ENCODE results near the gene MORN2. TPM values are rescaled to one million over a fixed set of nuclear protein-coding genes. Genes with fewer than 3 reads are reported as not detected.

Gene MORN2
- total and polyA plus RNA-seq, 4 donors = 6.7 to 22.2 (median 14.4) TPM

DNA sequence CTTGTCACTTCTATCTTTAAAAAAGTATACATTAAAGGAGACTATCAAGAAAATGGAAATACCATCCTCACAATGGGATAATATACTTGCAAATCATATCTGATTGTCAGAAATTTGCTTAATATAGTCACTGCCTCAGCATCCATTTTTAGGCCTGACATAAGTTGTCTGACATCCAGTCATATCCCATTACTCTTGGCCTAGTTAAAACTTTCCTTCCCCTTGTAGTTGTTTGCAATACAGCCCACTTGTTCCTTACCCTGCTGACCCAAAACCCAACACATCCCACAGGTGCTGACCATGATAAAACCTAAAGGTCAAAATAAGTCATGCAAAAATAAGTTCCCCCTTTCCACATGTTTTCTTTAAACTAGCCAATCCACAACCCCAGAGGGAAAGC lies 10.3 kb downstream of the MORN2 start:
- intact Hi-C loops (cut with DNase I) = no loop called here
- H3K27me3 ChIP-seq (ENCODE audit: control insufficient read depth in 1 of 2, insufficient read depth in 2 of 2, low read length in 1 of 2) = no peaks in the 10 kb centered on the region
- H3K4me1 ChIP-seq (ENCODE audit: control insufficient read depth in 1 of 2, insufficient read depth in 2 of 2, low read length in 2 of 2) = no peaks in the 10 kb centered on the region
- H3K36me3 ChIP-seq (ENCODE audit: control insufficient read depth in 1 of 2, insufficient read depth in 2 of 2, low read length in 1 of 2) = no peaks in the 10 kb centered on the region
- no peak overlapping the region for H3K27ac ChIP-seq (ENCODE audit: low read depth in 1 of 2, low read length in 2 of 2)
- DNase-seq = no peak
- H3K9me3 ChIP-seq (ENCODE audit: control insufficient read depth, low read length) = peaks cover 1% of the 10 kb centered on the region
- no peak for ATAC-seq (ENCODE audit: low FRiP score)
- no peak overlapping the region for H3K4me3 ChIP-seq (ENCODE audit: low read length in 2 of 2)

DNA sequence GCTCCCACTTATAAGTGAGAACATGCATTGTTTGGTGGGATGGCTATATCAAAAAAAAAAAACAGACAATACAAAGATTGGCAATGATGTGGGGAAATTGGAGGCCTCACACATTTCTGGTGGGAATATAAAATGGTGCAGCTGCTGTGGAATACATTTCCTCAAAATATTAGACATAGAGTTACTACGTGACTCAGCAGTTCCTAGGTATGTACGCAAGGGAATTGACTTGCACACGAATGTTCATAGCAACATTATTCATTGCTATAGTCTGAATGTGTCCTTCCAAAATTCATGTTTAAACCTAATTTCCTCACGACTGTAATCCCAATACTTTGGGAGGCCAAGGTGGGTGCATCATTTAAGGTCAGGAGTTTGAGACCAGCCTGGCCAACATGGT lies 11.6 kb downstream of the MORN2 start:
- 91% methylated on average over 4 of the region's 4 CpGs for WGBS, 2 donors
- intact Hi-C loops (cut with DNase I) = no loop called here

DNA sequence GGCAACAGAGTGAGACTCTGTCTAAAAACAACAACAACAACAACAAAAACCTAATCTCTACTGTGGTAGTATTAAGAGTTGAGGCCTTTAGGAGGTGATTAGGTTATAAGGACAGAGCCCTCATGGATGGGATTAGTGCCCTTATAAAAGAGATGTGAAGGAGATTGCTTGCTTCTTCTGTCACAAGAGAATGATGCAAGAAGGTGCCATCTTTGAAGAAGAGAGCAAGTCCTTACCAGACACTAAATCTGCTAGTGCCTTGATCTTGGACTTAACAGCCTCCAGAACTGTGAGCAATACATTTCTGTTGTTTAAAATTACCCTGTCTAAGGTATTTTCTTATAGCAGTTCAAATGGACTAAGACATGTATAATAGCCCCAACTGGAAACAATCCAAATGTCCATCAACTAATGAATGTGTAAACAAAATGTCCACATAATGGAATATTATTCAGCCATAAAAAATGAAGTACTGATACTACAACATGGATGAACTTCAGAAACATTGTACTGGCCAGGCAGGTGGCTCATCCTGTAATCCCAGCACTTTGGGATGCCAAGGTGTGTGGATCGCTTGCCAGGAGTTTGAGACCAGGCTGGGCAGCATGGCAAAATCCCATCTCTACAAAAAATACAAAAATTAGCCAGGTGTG lies 12.3 kb downstream of the MORN2 start:
- no peak overlapping the region for H3K4me3 ChIP-seq (ENCODE audit: low read length in 2 of 2)
- no peaks in the 10 kb centered on the region for H3K4me1 ChIP-seq (ENCODE audit: control insufficient read depth in 1 of 2, insufficient read depth in 2 of 2, low read length in 2 of 2)
- no peaks in the 10 kb centered on the region for H3K36me3 ChIP-seq (ENCODE audit: control insufficient read depth in 1 of 2, insufficient read depth in 2 of 2, low read length in 1 of 2)
- H3K9me3 ChIP-seq (ENCODE audit: control insufficient read depth, low read length) = peaks cover 1% of the 10 kb centered on the region
- intact Hi-C loops (cut with DNase I) = no loop called here
- 99 to 100% methylated on average over 1 of the region's 1 CpG for whole genome bisulfite sequencing, 2 donors
- ATAC-seq (ENCODE audit: low FRiP score) = no peak
- no peak overlapping the region for H3K27ac ChIP-seq (ENCODE audit: low read depth in 1 of 2, low read length in 2 of 2)
- H3K27me3 ChIP-seq (ENCODE audit: control insufficient read depth in 1 of 2, insufficient read depth in 2 of 2, low read length in 1 of 2) = no peaks in the 10 kb centered on the region
- DNase-seq = no peak

More for the DNA sequence above, 11.6 kb downstream of the MORN2 start:
- DNase-seq (no peak), ATAC-seq (ENCODE audit: low FRiP score) (no peak)
- no peak overlapping the region for H3K4me3 ChIP-seq (ENCODE audit: low read length in 2 of 2)
- H3K4me1 ChIP-seq (ENCODE audit: control insufficient read depth in 1 of 2, insufficient read depth in 2 of 2, low read length in 2 of 2) = no peaks in the 10 kb centered on the region
- no peaks in the 10 kb centered on the region for H3K27me3 ChIP-seq (ENCODE audit: control insufficient read depth in 1 of 2, insufficient read depth in 2 of 2, low read length in 1 of 2)
- peaks cover 1% of the 10 kb centered on the region for H3K9me3 ChIP-seq (ENCODE audit: control insufficient read depth, low read length)
- no peaks in the 10 kb centered on the region for H3K36me3 ChIP-seq (ENCODE audit: control insufficient read depth in 1 of 2, insufficient read depth in 2 of 2, low read length in 1 of 2)
- H3K27ac ChIP-seq (ENCODE audit: low read depth in 1 of 2, low read length in 2 of 2) = no peak overlapping the region

DNA sequence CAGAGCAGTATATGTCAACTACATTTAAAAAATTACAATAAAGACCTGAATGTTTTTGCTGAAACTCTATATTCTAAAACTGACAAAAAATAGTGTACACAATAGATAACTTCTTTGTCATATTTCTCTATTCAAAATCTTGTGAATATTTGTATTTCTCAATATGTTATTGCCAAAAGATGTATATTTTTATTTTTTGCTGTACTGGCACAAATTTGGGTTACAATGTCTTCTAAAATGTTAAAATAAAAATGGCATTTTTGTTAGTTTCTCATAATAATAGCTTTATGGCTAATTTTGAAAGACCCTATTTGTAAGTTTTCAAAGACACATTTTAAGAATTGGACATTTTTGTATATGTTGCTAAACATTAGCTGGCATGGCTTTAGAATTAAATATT lies 13.3 kb downstream of the MORN2 start:
- ATAC-seq (ENCODE audit: low FRiP score) (no peak), DNase-seq (no peak)
- Histone ChIP-seq H3K27me3 (ENCODE audit: control insufficient read depth in 1 of 2, insufficient read depth in 2 of 2, low read length in 1 of 2) (no peaks in the 10 kb centered on the region), H3K36me3 (ENCODE audit: control insufficient read depth in 1 of 2, insufficient read depth in 2 of 2, low read length in 1 of 2) (no peaks in the 10 kb centered on the region), H3K4me3 (ENCODE audit: low read length in 2 of 2) (no peak overlapping the region), H3K27ac (ENCODE audit: low read depth in 1 of 2, low read length in 2 of 2) (no peak overlapping the region), H3K4me1 (ENCODE audit: control insufficient read depth in 1 of 2, insufficient read depth in 2 of 2, low read length in 2 of 2) (no peaks in the 10 kb centered on the region), H3K9me3 (ENCODE audit: control insufficient read depth, low read length) (peaks cover 1% of the 10 kb centered on the region)
- intact Hi-C loops (cut with DNase I) = no loop called here

DNA sequence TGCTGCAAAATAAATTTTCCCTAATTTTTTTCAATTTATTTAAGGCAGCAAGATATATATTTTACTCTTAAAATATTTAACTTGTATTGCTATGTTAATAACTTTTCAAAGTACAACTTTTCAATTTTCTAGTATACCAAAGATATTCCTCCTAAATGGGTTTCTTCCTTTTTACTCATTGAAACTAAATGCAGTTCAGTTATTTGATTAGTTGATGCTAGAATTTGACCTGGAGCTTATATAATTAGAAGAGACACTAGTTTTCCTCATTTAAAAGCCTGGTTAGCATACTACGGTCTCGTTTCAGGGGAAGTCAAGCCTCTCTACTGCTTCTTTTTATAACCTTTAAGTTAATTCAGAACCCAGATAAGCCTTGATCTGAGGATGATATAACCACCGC lies 13.8 kb downstream of the MORN2 start, which contains the start of gene ARHGEF33:
Gene ARHGEF33 (plus strand): TSS at position 301 of the 400 bp plus-strand sequence. CDS start 29,573 bp downstream, outside the sequence.
- WGBS, 2 donors = 77 to 78% methylated on average over 3 of the region's 3 CpGs
- Histone ChIP-seq H3K4me3 (ENCODE audit: low read length in 2 of 2) (no peak within 1 kb of the TSS), H3K27me3 (ENCODE audit: control insufficient read depth in 1 of 2, insufficient read depth in 2 of 2, low read length in 1 of 2) (no peaks in the 10 kb centered on the region), H3K36me3 (ENCODE audit: control insufficient read depth in 1 of 2, insufficient read depth in 2 of 2, low read length in 1 of 2) (no peaks in the 10 kb centered on the region), H3K4me1 (ENCODE audit: control insufficient read depth in 1 of 2, insufficient read depth in 2 of 2, low read length in 2 of 2) (no peaks in the 10 kb centered on the region), H3K9me3 (ENCODE audit: control insufficient read depth, low read length) (peaks cover 1% of the 10 kb centered on the region), H3K27ac (ENCODE audit: low read depth in 1 of 2, low read length in 2 of 2) (no peak within 1 kb of the TSS)
- intact Hi-C loops (cut with DNase I) = no loop called here
- ATAC-seq (ENCODE audit: low FRiP score) (no peak), DNase-seq (no peak)

DNA sequence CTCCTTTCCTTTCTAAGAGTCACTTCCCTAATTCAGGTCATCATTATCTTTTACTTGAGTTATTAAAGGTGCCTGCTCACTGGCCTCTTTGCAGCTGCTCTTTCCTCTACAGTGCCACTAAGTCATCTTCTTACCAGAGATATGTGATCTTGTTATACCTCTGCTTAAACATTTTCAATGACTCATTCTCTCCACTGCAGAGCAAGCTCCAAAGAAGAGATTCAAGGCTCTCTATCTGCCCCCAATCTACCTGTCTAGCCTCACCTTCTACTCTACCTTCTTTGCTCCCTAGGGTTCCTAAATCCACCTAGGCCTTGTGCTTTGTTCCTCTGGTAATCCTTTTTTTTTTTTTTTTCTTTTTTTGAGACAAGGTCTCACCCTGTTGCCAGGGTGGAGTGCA lies 17.0 kb downstream of the MORN2 start:
- intact Hi-C loops (cut with DNase I) = no loop called here
- ATAC-seq (ENCODE audit: low FRiP score) = no peak
- Histone ChIP-seq H3K27me3 (ENCODE audit: control insufficient read depth in 1 of 2, insufficient read depth in 2 of 2, low read length in 1 of 2) (no peaks in the 10 kb centered on the region), H3K4me3 (ENCODE audit: low read length in 2 of 2) (no peak overlapping the region), H3K36me3 (ENCODE audit: control insufficient read depth in 1 of 2, insufficient read depth in 2 of 2, low read length in 1 of 2) (no peaks in the 10 kb centered on the region), H3K4me1 (ENCODE audit: control insufficient read depth in 1 of 2, insufficient read depth in 2 of 2, low read length in 2 of 2) (no peaks in the 10 kb centered on the region), H3K9me3 (ENCODE audit: control insufficient read depth, low read length) (peaks cover under 1% of the 10 kb centered on the region), H3K27ac (ENCODE audit: low read depth in 1 of 2, low read length in 2 of 2) (no peak overlapping the region)
- no peak for DNase-seq

DNA sequence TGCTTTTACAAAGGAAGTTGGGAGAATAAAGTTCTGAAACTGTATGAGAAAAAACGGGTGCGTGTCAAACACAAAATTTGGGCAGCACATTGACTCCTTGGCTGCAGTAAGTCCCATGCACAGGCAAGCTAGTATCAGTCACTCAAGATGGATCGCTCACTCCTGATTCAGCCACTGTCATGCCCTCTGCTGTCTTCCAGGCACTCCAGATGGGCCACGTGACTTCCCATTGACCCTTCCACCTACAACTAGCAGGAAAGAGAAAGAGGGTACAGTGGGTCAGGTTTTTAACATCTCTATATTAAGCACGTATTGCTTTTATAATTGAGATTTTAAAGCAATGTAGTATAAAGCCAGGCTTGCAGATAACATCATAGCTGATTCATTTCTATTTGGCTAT lies 22.5 kb downstream of the MORN2 start:
- 76 to 79% methylated on average over 5 of the region's 5 CpGs for WGBS, 2 donors
- DNase-seq (no peak), ATAC-seq (ENCODE audit: low FRiP score) (no peak)
- intact Hi-C loops (cut with DNase I) = no loop called here
- H3K9me3 ChIP-seq (ENCODE audit: control insufficient read depth, low read length) = no peaks in the 10 kb centered on the region
- H3K4me1 ChIP-seq (ENCODE audit: control insufficient read depth in 1 of 2, insufficient read depth in 2 of 2, low read length in 2 of 2) = no peaks in the 10 kb centered on the region
- no peak overlapping the region for H3K27ac ChIP-seq (ENCODE audit: low read depth in 1 of 2, low read length in 2 of 2)
- no peaks in the 10 kb centered on the region for H3K27me3 ChIP-seq (ENCODE audit: control insufficient read depth in 1 of 2, insufficient read depth in 2 of 2, low read length in 1 of 2)
- no peak overlapping the region for H3K4me3 ChIP-seq (ENCODE audit: low read length in 2 of 2)
- no peaks in the 10 kb centered on the region for H3K36me3 ChIP-seq (ENCODE audit: control insufficient read depth in 1 of 2, insufficient read depth in 2 of 2, low read length in 1 of 2)

DNA sequence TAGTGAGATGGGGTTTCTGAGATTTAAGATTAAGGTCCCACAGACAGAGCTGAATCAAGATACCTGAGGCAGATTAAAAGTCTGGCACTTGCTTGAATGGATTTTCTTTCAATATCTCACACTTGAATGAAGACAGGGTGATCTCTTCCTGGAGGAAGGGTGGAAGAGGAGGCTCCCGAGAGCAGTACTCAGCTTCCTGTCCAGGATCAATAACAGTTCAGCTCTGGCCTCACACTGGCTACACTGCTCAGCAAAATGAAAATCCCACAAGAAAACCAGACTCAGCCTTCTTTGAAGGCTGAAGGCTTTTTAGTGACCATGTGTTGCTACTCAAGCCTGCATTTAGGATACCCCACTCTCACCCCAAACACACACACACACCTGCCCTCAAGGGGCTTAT lies 24.9 kb downstream of the MORN2 start:
- no peaks in the 10 kb centered on the region for H3K9me3 ChIP-seq (ENCODE audit: control insufficient read depth, low read length)
- H3K36me3 ChIP-seq (ENCODE audit: control insufficient read depth in 1 of 2, insufficient read depth in 2 of 2, low read length in 1 of 2) = no peaks in the 10 kb centered on the region
- no peaks in the 10 kb centered on the region for H3K4me1 ChIP-seq (ENCODE audit: control insufficient read depth in 1 of 2, insufficient read depth in 2 of 2, low read length in 2 of 2)
- no peak overlapping the region for H3K27ac ChIP-seq (ENCODE audit: low read depth in 1 of 2, low read length in 2 of 2)
- H3K4me3 ChIP-seq (ENCODE audit: low read length in 2 of 2) = no peak overlapping the region
- ATAC-seq (ENCODE audit: low FRiP score) = no peak
- 67 to 78% methylated on average over 1 of the region's 1 CpG for WGBS, 2 donors
- H3K27me3 ChIP-seq (ENCODE audit: control insufficient read depth in 1 of 2, insufficient read depth in 2 of 2, low read length in 1 of 2) = no peaks in the 10 kb centered on the region
- no peak for DNase-seq
- intact Hi-C loops (cut with DNase I) = no loop called here

DNA sequence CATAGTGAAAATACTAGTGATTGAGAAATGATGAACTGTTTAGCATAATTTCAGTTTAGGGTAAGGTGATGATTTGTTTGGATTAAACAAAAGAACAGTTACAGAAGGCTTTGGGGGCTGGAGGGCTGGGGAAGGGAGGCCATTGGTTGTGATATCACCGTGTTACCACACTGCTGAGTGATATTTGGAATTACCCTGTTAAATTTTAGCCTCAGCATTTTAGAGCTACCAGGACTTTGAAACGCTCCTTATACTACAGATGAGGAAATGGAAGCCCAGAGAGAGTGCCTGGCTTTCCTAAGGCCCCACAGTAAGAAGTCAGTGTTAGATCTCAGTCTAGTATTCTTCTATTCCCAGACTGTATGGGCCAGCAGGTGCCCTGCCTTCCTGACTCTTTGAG lies 29.5 kb downstream of the MORN2 start:
- H3K9me3 ChIP-seq (ENCODE audit: control insufficient read depth, low read length) = no peaks in the 10 kb centered on the region
- DNase-seq (no peak), ATAC-seq (ENCODE audit: low FRiP score) (no peak)
- intact Hi-C loops (cut with DNase I) = no loop called here
- no peaks in the 10 kb centered on the region for H3K36me3 ChIP-seq (ENCODE audit: control insufficient read depth in 1 of 2, insufficient read depth in 2 of 2, low read length in 1 of 2)
- WGBS, 2 donors = 91 to 94% methylated on average over 2 of the region's 2 CpGs
- H3K4me3 ChIP-seq (ENCODE audit: low read length in 2 of 2) = no peak overlapping the region
- no peaks in the 10 kb centered on the region for H3K4me1 ChIP-seq (ENCODE audit: control insufficient read depth in 1 of 2, insufficient read depth in 2 of 2, low read length in 2 of 2)
- H3K27ac ChIP-seq (ENCODE audit: low read depth in 1 of 2, low read length in 2 of 2) = no peak overlapping the region
- H3K27me3 ChIP-seq (ENCODE audit: control insufficient read depth in 1 of 2, insufficient read depth in 2 of 2, low read length in 1 of 2) = no peaks in the 10 kb centered on the region

Measured in aorta (tissue), 5 donors.